ENCODE data around the gene SMLR1.
"Not testable (repeated sequence)": the region's sequence is repeated elsewhere in the genome, so short reads cannot be mapped to it uniquely, and the experiment has no call there.

The SMLR1 gene

GRCh38 chr6:130827247-130828149, at the start of gene SMLR1:
Gene SMLR1, plus strand, starts transcription at chr6:130827406. Its CDS starts 8 bp downstream, at chr6:130827414.
- no peak for DNase-seq

- no peak for DNase-seq
These were observed 48.1 kb upstream of the SMLR1 start for GRCh38 chr6:130778946-130779657.

- DNase-seq, result no peak
These were observed 47.6 kb upstream of the SMLR1 start for GRCh38 chr6:130779658-130780033.

DNA sequence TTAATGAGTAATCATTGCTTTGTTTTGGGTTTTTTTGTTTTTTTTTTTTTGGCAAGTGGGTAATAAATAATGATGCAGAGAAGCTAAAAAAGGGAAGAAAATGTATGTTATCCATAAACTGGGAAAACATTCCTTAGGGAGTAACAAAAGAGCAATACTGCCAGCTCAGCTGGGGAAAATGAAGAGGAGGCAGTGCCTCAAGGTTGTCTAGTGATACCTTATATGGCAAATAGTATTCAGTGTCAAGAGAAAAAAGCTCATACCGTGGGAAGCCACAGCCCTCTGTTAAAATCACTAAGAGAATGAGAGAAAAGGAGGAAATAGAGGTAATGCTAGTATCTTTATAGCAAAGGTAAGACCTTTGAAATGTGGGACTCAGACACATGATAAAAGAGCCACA, 47.1 kb upstream of the SMLR1 start:
- DNase-seq, result no peak

GRCh38 chr6:130781557-130781956, 45.6 kb upstream of the SMLR1 start:
- DNase-seq, result no peak

- DNase-seq, result no peak
These were observed 43.6 kb upstream of the SMLR1 start for GRCh38 chr6:130783416-130784107.

DNA sequence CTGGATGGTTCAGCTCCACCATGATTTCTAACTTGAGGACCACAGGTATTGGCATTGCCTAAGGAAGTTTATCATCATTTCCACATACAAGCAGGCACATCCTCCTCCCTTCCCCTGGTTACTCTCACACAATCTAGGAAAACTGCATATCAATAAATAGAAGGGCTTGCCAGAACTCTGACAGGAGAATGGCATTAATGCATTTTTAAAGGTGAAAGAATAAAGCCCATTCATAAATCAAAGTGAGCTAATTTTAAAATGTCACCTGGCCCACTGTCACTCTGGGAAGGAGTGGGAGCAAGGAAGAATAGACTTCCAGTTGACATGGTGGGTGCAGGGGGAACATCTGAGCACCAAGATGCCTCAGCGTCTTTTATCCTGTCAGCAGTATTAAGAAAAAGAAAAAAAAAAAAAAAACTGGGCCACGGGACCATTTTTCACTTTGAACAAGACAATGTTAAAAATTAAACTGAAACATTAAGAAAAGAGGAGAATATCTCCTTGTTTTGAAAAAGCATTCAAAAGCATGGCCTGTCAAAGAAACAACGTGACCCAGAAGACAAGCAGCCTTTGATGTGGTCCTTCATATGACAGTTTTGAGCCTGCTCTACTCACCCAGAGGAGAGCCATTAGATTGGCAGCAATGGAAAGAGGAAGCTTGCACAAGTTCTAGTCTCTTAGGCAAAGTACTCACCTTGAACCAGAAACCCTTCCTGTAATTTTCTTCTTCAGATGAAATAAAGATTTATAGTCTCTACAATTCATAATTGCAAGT, 39.3 kb upstream of the SMLR1 start:
- DNase-seq, result no peak

GRCh38 chr6:130788954-130789353, 38.3 kb upstream of the SMLR1 start:
- DNase-seq, result no peak

GRCh38 chr6:130794010-130794697, 33.1 kb upstream of the SMLR1 start:
- no peak for DNase-seq

DNA sequence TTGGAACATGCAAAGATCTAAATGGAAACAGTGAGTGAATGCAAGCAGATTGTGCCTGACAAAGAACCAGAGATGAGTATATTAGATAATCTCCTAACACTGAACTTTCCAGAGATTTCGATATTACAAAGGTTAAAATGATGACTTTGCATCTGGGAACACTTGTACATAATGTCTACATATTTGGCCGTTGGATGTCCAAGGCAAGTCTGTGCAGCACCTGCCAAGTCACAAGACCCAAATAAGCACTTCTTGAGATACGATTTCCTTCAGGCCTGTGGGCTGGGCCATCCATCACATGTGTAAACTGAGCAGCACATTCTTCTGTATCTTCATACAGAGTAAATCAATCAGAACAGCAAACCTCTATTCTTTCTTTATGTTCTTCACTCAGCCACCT, 32.5 kb upstream of the SMLR1 start:
- DNase-seq, result no peak

DNA sequence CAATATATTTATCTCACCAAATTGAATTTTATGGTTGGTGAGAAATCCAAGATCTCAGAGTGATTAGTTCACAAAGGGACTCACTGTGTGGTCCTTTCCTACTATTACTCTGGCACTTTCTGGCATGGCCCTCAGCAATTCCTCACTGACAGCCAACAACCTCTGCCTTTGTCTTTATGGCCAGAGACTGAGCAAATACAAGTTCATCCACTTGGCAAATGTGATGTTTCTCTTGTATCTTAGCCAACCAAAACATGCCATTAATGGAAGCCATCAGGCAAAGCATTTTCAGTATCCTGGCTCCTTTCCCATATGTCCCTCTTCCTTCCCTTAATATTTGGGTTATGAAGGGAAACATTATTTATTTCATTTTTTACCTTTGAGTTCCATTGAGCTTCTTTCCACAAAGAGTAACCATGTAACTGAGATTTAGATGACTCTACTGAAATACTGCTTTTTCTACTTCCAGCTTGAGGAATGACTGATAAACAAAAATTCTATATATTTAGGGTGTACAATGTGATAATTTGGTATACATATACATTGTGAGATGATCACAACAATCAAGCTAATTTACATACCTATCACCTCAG, 30.8 kb upstream of the SMLR1 start:
- DNase-seq, result peak; percentile 31 to 63

DNA sequence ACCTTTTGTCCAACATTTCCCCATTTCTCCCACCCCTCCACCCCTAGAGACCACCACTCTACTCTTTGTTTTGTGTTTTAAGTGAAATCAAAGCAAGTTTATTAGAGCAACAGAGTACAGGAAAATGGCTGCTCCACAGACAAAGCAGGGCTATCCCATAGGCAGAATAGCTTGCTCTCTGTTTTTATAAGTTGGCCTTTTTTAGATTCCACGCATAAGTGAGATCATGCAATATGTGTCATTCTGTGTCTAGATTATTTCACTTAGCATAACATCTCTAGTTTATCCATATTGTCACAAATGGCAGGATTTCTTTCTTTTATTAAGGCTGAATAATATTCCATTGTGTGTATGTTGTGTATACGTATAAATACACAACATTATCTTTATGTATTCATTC, 30.1 kb upstream of the SMLR1 start:
- no peak for DNase-seq

GRCh38 chr6:130801368-130801767, 25.8 kb upstream of the SMLR1 start:
- not testable (repeated sequence) for DNase-seq

- no peak for DNase-seq
These were observed 16.7 kb upstream of the SMLR1 start for GRCh38 chr6:130810307-130811030.

DNA sequence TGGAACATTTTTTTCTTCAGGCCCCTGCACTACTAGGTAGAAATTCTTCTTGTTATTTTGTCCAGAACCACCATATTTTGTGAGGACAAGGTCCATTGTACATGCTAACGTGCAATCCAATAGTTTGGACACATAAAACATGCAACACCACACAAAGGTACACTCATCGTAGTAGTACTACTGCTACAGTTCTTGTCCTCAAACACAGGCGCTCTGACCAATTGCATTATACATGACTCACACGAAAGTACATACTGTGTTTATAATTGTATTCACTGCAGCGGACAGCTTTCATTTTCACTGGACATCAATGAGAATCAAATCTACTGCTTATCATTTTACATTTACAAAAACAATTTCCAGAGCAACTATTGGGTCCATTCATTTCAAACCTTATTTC, 15.3 kb upstream of the SMLR1 start:
- DNase-seq, result no peak

- DNase-seq, result no peak
These were observed 12.7 kb upstream of the SMLR1 start for GRCh38 chr6:130814506-130814905.

GRCh38 chr6:130815200-130816071, 11.8 kb upstream of the SMLR1 start:
- DNase-seq, result no peak

DNA sequence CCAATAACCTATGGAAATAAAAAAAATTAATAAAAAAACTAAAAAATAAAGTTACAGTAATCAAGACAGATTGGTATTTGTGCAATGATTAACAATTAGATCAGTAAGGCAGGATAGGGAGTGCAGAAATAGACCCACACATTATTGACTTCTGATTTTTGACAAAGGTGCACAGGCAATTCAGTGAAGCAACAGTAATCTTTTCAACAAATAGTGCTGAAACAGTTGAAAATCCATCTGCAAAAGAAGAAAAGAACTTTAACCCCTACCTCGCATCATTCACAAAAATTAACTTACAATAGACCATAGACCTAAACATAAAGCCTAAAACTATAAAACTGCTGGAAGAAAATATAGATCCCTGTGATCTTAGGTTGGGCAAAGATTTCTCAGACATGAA, 4.5 kb upstream of the SMLR1 start:
- no peak for DNase-seq

GRCh38 chr6:130824978-130825694, 2.1 kb upstream of the SMLR1 start:
- no peak for DNase-seq

Measured in SHP77 (cell line).